GM23338 (cell line): ENCODE results near the gene ACOX3. TPM values are rescaled to one million over a fixed set of nuclear protein-coding genes. Genes with fewer than 3 reads are reported as not detected.

ENCODE experiments used
- ATAC-seq: fragments of 200-7000 bp; cut with Tn5 transposase; 3 replicates; pipeline ENCODE4 v1.9.1; 2020
- DNase-seq: peaks from one replicate; pipeline ENCODE4 v3.0.0-alpha.2; 2015; ENCODE audit warnings: low spot score
- H2AFZ ChIP-seq: fragments of 200-600 bp; sonication (generic); 2 replicates; pipeline ENCODE4 v1.8.0; 2016; ENCODE audit warnings: antibody characterized with exemption, mild to moderate bottlenecking, moderate library complexity
- H3F3A ChIP-seq: fragments of 200-600 bp; sonication (generic); replicated peaks from 2 replicates; pipeline ENCODE4 v1.8.0; 2017; ENCODE audit warnings: antibody characterized with exemption, mixed run types, low read depth
- H3K27ac ChIP-seq: fragments of 200-600 bp; sonication (generic); 2 replicates; pipeline ENCODE4 v1.6.1; 2016; ENCODE audit warnings: low read depth
- H3K27me3 ChIP-seq: fragments of 200-600 bp; sonication (generic); 2 replicates; pipeline ENCODE4 v1.8.0; 2016; ENCODE audit warnings: mild to moderate bottlenecking, mixed run types, moderate library complexity; ENCODE audit not compliant: insufficient read depth
- H3K36me3 ChIP-seq: fragments of 200-600 bp; sonication (generic); 2 replicates; pipeline ENCODE4 v1.8.0; 2016; ENCODE audit warnings: mild to moderate bottlenecking; ENCODE audit not compliant: insufficient read depth
- H3K4me1 ChIP-seq: fragments of 200-600 bp; sonication (generic); 2 replicates; pipeline ENCODE4 v1.8.0; 2016; ENCODE audit warnings: mild to moderate bottlenecking, moderate library complexity; ENCODE audit not compliant: insufficient read depth
- H3K4me2 ChIP-seq: fragments of 200-600 bp; sonication (generic); 2 replicates; pipeline ENCODE4 v1.7.1; 2017; ENCODE audit warnings: mixed run types
- H3K4me3 ChIP-seq: fragments of 200-600 bp; sonication (generic); 2 replicates; pipeline ENCODE4 v1.6.1; 2016; ENCODE audit warnings: mixed run types
- H3K79me2 ChIP-seq: fragments of 200-600 bp; sonication (generic); replicated peaks from 2 replicates; pipeline ENCODE4 v1.8.0; 2017; ENCODE audit warnings: mild to moderate bottlenecking; ENCODE audit not compliant: insufficient read depth
- H3K9me2 ChIP-seq: fragments of 200-600 bp; sonication (generic); 2 replicates; pipeline ENCODE4 v1.8.0; 2017; ENCODE audit not compliant: insufficient read depth
- H4K20me1 ChIP-seq: fragments of 200-600 bp; sonication (generic); replicated peaks from 2 replicates; pipeline ENCODE4 v1.8.0; 2017; ENCODE audit warnings: mild to moderate bottlenecking; ENCODE audit not compliant: insufficient read depth
- H3K27ac Mint-ChIP-seq: 2 replicates; pipeline ENCODE4 v1.8.0; 2020; ENCODE audit warnings: inconsistent platforms, mild to moderate bottlenecking, moderate library complexity, mixed read lengths
- H3K27me3 Mint-ChIP-seq: 3 replicates; pipeline ENCODE4 v1.8.0; 2022; ENCODE audit warnings: low read depth, mild to moderate bottlenecking, moderate library complexity, mixed read lengths, inconsistent platforms; ENCODE audit not compliant: insufficient read depth, poor library complexity
- H3K36me3 Mint-ChIP-seq: 3 replicates; pipeline ENCODE4 v1.8.0; 2021; ENCODE audit warnings: low read depth, mild to moderate bottlenecking, inconsistent platforms, moderate library complexity, mixed read lengths
- H3K4me1 Mint-ChIP-seq: 3 replicates; pipeline ENCODE4 v1.8.0; 2020; ENCODE audit warnings: mild to moderate bottlenecking, inconsistent platforms, mixed read lengths
- H3K4me3 Mint-ChIP-seq: 3 replicates; pipeline ENCODE4 v1.8.0; 2021; ENCODE audit warnings: moderate library complexity, mild to moderate bottlenecking, inconsistent platforms, mixed read lengths
- H3K9me3 Mint-ChIP-seq: 3 replicates; pipeline ENCODE4 v1.8.0; 2020; ENCODE audit warnings: moderate library complexity, mild to moderate bottlenecking, inconsistent platforms, mixed read lengths
- CREB1 ChIP-seq: fragments of 250-450 bp; sonication (Bioruptor Pico); IDR thresholded peaks from 2 replicates; pipeline ENCODE4 v1.5.0; 2020; ENCODE audit warnings: low read depth, mild to moderate bottlenecking, moderate library complexity
- ETS1 ChIP-seq: IDR thresholded peaks from 2 replicates; pipeline ENCODE4 v1.6.1; 2016; ENCODE audit warnings: antibody characterized with exemption
- EZH2 ChIP-seq: fragments of 200-600 bp; sonication (generic); IDR thresholded peaks from one replicate; pipeline ENCODE4 v1.8.0; 2017; ENCODE audit warnings: antibody characterized with exemption, mild to moderate bottlenecking, low read depth; ENCODE audit not compliant: unreplicated experiment
- EZH2phosphoT487 ChIP-seq: fragments of 200-600 bp; sonication (generic); IDR thresholded peaks from one replicate; pipeline ENCODE4 v1.8.1; 2018; ENCODE audit warnings: antibody characterized with exemption; ENCODE audit not compliant: unreplicated experiment
- JUNB ChIP-seq: IDR thresholded peaks from one replicate; pipeline ENCODE4 v1.6.1; 2016; ENCODE audit warnings: antibody characterized with exemption; ENCODE audit not compliant: unreplicated experiment
- NANOG ChIP-seq: IDR thresholded peaks from 2 replicates; pipeline ENCODE4 v1.6.1; 2016; ENCODE audit warnings: antibody characterized with exemption, borderline replicate concordance
- STAT1 ChIP-seq: IDR thresholded peaks from one replicate; pipeline ENCODE4 v1.6.1; 2016; ENCODE audit warnings: antibody characterized with exemption; ENCODE audit not compliant: unreplicated experiment
- ZNF462 ChIP-seq: fragments of 250-450 bp; sonication (Bioruptor Pico); IDR thresholded peaks from 2 replicates; pipeline ENCODE4 v1.5.0; 2020; ENCODE audit warnings: mild to moderate bottlenecking, moderate library complexity
- polyA plus RNA-seq: library from polyadenylated mRNA; unstranded; fragments of >200 nt; fragmentation: Nextera tagmentation; extraction: Ambion mirVana; gene quantifications from 2 replicates; pipeline ENCODE4 v1.2.1, GENCODE V29; 2016
- total RNA-seq: library from RNA; depleted of rRNA; stranded (reverse); fragments of >200 nt; shearing (Covaris generic); gene quantifications from 2 replicates; pipeline ENCODE4 v1.2.3, GENCODE V29; 2014
- TF ChIP-seq, protein P1 (sequence below), 2 experiments: fragments of 200-600 bp in 1 of 2; sonication (generic) in 1 of 2; conservative IDR thresholded peaks; 2 replicates each; pipeline versions ENCODE4 v1.5.1 to v1.6.1; 2016 to 2017; ENCODE audit warnings: antibody characterized with exemption in 2 of 2, low read depth in 2 of 2, mild to moderate bottlenecking in 2 of 2, moderate library complexity in 1 of 2

ACOX3 gene
- total and polyA plus RNA-seq, 2 experiments from 2014 or later, result 6.4 to 17.2 TPM

DNA sequence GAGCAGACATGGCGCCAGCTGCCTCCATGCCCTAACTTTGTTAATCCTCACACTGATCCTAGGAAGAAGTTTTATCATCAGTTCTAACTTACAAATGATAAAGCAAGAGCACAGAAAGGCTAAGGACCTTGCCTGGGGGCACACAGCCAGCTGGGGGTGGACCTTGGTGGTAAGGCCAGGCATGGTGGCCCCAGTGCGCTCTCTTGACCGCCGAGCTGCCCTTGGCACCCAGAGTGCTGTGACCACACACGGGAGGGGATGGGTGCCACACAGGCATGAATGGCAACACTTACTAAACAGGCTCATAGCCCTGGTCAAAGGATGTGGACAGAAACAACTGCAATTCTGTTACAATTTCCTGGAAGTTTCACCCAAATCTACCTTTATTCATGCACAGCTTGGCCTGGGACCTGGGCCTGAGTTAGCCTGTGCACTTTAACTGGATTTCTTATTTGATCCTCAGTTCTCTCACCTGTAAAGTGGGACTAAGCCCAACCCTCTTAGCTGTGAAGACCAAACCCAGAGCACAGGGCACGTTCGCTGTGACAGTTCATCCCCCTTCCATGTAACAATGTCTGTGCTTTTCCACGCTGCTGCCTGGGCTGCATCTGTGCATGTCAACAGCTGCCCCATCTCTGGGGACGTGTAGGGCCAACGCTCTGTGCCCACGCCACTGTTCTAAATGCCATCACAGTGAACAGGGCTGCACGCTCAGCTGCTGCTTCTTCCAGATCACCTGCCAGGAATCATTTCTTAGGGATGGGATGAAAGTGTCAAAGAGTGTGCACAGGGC, 44.8 kb downstream of the ACOX3 start:
- Histone ChIP-seq H4K20me1 (no peaks in the 10 kb centered on the region; the same call in 1 of the 2 replicates), H3K79me2 (no peaks in the 10 kb centered on the region), H3K27me3 (no peaks in the 10 kb centered on the region), H3K4me1 (peaks cover 9% of the 10 kb centered on the region), H3F3A (no peaks in the 10 kb centered on the region), H3K9me2 (no peaks in the 10 kb centered on the region), H3K4me3 (no peak overlapping the region), H3K27ac (no peak overlapping the region), H3K4me2 (no peak overlapping the region), H3K36me3 (no peaks in the 10 kb centered on the region), H2AFZ (no peak overlapping the region)
- Mint-ChIP-seq H3K27ac (no peak overlapping the region), H3K9me3 (no peaks in the 10 kb centered on the region), H3K36me3 (peaks cover 7% of the 10 kb centered on the region; the same call in 2 of the 3 replicates), H3K4me3 (no peak overlapping the region), H3K27me3 (peaks cover 11% of the 10 kb centered on the region), H3K4me1 (peaks cover 29% of the 10 kb centered on the region)
- no peak for ATAC-seq
- TF ChIP-seq, protein P1, sequence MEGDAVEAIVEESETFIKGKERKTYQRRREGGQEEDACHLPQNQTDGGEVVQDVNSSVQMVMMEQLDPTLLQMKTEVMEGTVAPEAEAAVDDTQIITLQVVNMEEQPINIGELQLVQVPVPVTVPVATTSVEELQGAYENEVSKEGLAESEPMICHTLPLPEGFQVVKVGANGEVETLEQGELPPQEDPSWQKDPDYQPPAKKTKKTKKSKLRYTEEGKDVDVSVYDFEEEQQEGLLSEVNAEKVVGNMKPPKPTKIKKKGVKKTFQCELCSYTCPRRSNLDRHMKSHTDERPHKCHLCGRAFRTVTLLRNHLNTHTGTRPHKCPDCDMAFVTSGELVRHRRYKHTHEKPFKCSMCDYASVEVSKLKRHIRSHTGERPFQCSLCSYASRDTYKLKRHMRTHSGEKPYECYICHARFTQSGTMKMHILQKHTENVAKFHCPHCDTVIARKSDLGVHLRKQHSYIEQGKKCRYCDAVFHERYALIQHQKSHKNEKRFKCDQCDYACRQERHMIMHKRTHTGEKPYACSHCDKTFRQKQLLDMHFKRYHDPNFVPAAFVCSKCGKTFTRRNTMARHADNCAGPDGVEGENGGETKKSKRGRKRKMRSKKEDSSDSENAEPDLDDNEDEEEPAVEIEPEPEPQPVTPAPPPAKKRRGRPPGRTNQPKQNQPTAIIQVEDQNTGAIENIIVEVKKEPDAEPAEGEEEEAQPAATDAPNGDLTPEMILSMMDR (conservative IDR thresholded peaks at IDR 0.05; ENCODE audit: low read depth in 2 of 2), result no peak
- TF ChIP-seq EZH2 (no peak), NANOG (no peak)
- no peak for DNase-seq

GRCh38 chr4:8394806-8395205, 45.7 kb downstream of the ACOX3 start:
- no peaks in the 10 kb centered on the region; the same call in 1 of the 2 replicates for H4K20me1 ChIP-seq
- Mint-ChIP-seq H3K36me3 (peaks cover 7% of the 10 kb centered on the region; the same call in 2 of the 3 replicates), H3K9me3 (no peaks in the 10 kb centered on the region), H3K4me3 (no peak overlapping the region), H3K27me3 (peaks cover 11% of the 10 kb centered on the region), H3K4me1 (peaks cover 29% of the 10 kb centered on the region), H3K27ac (no peak overlapping the region)
- no peak for DNase-seq
- peaks cover 9% of the 10 kb centered on the region for H3K4me1 ChIP-seq
- no peaks in the 10 kb centered on the region for H3K79me2 ChIP-seq
- no peak overlapping the region for H3K4me2 ChIP-seq
- no peaks in the 10 kb centered on the region for H3K36me3 ChIP-seq
- no peak overlapping the region for H3K4me3 ChIP-seq
- H3K27me3 ChIP-seq, result no peaks in the 10 kb centered on the region
- no peak for ATAC-seq
- no peak overlapping the region for H3K27ac ChIP-seq
- no peak overlapping the region for H2AFZ ChIP-seq
- H3F3A ChIP-seq, result no peaks in the 10 kb centered on the region
- no peaks in the 10 kb centered on the region for H3K9me2 ChIP-seq
- TF ChIP-seq CREB1 (CRISPR knock-in tag) (no peak), EZH2 (no peak), EZH2phosphoT487 (no peak), STAT1 (no peak), NANOG (no peak), ETS1 (no peak), ZNF462 (no peak), JUNB (no peak)
- TF ChIP-seq, protein P1 (conservative IDR thresholded peaks at IDR 0.05; ENCODE audit: low read depth in 2 of 2), result no peak
